ENCODE results near the gene RAB13. TPM values are rescaled to one million over a fixed set of nuclear protein-coding genes. Genes with fewer than 3 reads are reported as not detected.
A peak's percentile ranks its signal among the peaks of the same experiment; 100 is the strongest.

Gene RAB13
- total RNA-seq, 1 donor from 2014 or later = 41.9 TPM

GRCh38 chr1:153977250-153978240 lies 8.6 kb downstream of the RAB13 start, which contains the start of gene JTB:
TSS of gene JTB (minus strand) at chr1:153977674. CDS start at chr1:153977252, 422 bp downstream.
- TF ChIP-seq CTCF (conservative IDR thresholded peaks at IDR 0.05; ENCODE audit: low read depth, low read length) = no peak
- DNase-seq (ENCODE audit: low read depth) = no peak

GRCh38 chr1:153976819-153977249 lies 9.3 kb downstream of the RAB13 start:
- peak overlapping the region; percentile 85 for H3K4me3 ChIP-seq (ENCODE audit: low read depth, low read length)
- no peak for DNase-seq (ENCODE audit: low read depth)
- no peak for TF ChIP-seq CTCF (conservative IDR thresholded peaks at IDR 0.05; ENCODE audit: low read depth, low read length)

More at GRCh38 chr1:153977250-153978240, 8.6 kb downstream of the RAB13 start, which contains the start of gene JTB:
- peak within 1 kb of the TSS; percentile 85 for H3K4me3 ChIP-seq (ENCODE audit: low read depth, low read length)

- DNase-seq (ENCODE audit: low read depth) = no peak
- H3K4me3 ChIP-seq (ENCODE audit: low read depth, low read length) = no peak overlapping the region
- TF ChIP-seq CTCF (conservative IDR thresholded peaks at IDR 0.05; ENCODE audit: low read depth, low read length) = no peak
Measured at GRCh38 chr1:153973525-153973924, 12.6 kb downstream of the RAB13 start.

- no peak for TF ChIP-seq CTCF (conservative IDR thresholded peaks at IDR 0.05; ENCODE audit: low read depth, low read length)
- no peak overlapping the region for H3K4me3 ChIP-seq (ENCODE audit: low read depth, low read length)
- no peak for DNase-seq (ENCODE audit: low read depth)
Measured at GRCh38 chr1:153973071-153973470, 13.1 kb downstream of the RAB13 start.

- no peak for TF ChIP-seq CTCF (conservative IDR thresholded peaks at IDR 0.05; ENCODE audit: low read depth, low read length)
- H3K4me3 ChIP-seq (ENCODE audit: low read depth, low read length) = no peak overlapping the region
- no peak for DNase-seq (ENCODE audit: low read depth)
Measured at GRCh38 chr1:153970346-153970745, 15.8 kb downstream of the RAB13 start.

GRCh38 chr1:153968972-153969371 lies 17.2 kb downstream of the RAB13 start:
- H3K4me3 ChIP-seq (ENCODE audit: low read depth, low read length) = peak overlapping the region; percentile 67
- TF ChIP-seq CTCF (conservative IDR thresholded peaks at IDR 0.05; ENCODE audit: low read depth, low read length) = no peak
- no peak for DNase-seq (ENCODE audit: low read depth)

All from epithelial cell of proximal tubule (primary cell).